GM19395 (cell line): ENCODE data around the gene ZNF18.

Experiments
- ATAC-seq: cut with Tn5 transposase; IDR thresholded peaks from one replicate; pipeline ENCODE4 v1.9.1; 2021; ENCODE audit warnings: mild to moderate bottlenecking, moderate library complexity; ENCODE audit not compliant: unreplicated experiment

The ZNF18 gene, protein sequence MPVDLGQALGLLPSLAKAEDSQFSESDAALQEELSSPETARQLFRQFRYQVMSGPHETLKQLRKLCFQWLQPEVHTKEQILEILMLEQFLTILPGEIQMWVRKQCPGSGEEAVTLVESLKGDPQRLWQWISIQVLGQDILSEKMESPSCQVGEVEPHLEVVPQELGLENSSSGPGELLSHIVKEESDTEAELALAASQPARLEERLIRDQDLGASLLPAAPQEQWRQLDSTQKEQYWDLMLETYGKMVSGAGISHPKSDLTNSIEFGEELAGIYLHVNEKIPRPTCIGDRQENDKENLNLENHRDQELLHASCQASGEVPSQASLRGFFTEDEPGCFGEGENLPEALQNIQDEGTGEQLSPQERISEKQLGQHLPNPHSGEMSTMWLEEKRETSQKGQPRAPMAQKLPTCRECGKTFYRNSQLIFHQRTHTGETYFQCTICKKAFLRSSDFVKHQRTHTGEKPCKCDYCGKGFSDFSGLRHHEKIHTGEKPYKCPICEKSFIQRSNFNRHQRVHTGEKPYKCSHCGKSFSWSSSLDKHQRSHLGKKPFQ

DNA sequence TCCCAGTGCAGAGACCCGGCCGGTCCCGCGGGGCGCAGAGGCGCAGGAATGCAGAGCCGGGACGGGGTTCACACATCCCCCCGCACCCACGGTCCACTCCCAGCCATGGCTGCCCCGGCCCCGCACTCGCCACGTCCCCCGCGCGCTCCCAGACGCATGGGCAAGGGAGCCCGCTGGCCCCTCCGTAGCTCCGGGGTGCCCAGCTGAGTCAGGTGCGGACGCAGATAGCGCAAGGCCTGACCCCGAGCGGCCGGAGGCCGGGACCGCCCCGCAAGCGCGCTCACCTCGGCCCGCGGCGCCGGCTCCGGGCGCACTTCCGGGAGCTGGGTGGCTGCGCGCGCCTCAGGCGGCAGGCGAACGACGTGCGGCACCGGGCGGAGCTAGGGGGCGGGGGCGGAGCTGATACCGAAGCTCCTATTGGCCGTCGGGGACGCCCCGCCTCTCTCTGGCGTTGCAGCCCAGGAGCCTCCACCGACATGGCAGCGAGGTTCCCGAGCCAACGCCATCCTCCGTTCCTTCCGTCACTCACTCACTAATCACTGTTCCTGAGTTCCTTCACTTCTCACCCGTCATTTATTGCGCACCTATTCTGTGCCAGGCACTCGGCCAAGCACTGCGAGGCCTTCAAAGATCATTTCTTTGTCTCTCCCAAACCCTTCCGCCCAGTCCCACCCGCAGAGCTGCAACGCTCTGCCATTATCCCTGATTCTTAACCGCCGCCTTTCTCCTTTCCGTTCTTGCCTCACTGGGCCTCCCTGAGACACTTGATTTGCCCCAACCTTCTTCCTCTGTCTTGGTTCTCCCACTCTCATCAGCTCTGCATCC lies at the start of gene ZNF18:
TSS of gene ZNF18 (minus strand) at position 329 of the 825 bp plus-strand sequence. CDS start 4,646 bp downstream, outside the sequence.
- ATAC-seq, result peak; percentile 96

DNA sequence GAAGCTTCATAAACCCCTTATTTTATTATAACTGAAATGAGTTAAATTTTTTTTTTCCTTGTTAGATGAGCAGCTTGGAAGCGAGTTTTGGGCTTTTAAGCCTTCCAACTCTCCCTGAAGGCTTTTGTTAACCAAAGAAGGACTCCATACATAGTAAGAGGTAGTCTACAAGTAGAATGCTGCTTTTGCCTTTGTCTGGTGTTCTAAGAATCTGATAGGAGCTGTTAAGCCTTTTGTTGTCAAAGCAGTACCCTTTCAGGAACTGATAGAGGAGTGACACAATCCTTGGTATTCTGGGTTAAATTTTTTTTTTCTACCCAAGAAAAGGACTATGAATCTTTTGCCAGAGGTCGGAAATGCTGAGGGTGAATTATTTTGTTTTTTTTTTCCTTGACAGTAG lies 49.5 kb upstream of the ZNF18 start:
- ATAC-seq, result no peak

DNA sequence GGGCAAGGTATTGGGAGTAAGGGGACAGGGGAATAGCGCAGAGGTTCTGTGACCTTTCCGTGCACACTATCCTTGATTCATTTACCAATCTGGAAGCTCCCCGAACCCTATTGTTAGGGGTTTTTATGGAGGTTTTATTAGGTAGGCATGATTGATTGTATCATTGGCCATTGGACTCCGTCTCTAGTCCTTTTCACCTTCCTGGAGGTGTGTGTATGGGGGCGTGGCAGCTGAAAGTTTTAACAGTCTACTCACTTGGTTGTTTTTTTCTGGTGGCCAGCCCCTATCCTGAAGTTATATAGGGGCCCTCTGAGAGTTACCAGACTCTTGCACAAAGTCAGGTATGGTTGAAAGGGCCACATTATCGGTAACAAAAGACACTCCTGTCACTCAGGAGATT lies 46.4 kb upstream of the ZNF18 start:
- ATAC-seq, result no peak

DNA sequence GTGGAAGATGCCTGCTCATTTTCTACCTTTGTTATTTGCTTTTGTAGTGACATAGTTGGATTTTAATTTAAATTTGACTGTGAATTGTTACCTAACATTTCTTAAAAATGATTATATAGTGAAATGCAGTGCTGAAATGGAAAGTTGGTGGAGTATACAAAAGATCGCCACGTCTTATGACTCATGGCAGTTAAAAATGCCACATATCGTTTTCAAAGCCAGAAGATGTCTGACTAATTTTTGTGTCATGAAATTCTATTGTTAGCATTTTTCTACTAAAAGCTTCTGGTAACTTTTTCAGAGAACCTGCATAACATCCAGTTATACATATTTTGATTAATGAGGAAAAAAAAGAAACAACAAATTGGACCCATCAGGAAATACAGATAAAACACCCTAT lies 44.0 kb upstream of the ZNF18 start:
- ATAC-seq, result no peak

DNA sequence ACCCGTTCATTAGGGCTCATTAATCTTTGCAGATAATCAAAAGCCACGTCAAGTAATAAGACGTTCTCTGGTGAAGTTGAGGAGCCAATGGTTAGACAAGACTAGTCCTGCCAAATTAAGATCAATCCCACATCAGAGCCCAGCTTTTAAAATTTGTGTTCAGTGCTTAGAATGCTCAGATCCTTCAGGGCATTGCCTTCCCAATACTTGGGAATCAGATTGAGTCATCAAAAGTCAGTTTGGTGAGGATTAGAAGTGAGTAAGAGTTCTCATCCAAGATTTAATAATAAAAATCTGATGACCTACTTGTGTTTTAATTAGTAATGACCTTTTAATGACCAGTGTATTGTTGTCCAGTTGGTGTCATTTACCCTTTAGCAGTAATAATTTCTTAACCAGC lies 43.2 kb upstream of the ZNF18 start:
- no peak for ATAC-seq

DNA sequence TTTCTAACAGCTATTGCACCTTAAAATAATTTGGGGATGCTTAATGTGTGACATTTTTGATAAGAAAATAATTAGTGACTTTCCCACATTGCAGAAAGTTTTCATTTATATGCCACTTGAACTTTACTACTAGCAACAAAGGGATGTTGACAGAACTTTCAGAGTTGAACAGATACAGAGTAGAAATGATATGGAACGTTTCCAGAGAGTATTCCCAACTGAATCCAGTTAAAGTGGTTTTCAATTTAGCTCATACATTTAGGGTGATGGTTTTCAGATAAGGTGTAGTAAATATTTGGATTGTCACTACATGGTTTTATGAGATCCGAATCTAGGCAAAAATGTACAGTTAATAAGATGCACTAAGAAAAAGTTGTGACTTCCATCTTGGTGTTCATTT lies 40.7 kb upstream of the ZNF18 start:
- ATAC-seq, result no peak

DNA sequence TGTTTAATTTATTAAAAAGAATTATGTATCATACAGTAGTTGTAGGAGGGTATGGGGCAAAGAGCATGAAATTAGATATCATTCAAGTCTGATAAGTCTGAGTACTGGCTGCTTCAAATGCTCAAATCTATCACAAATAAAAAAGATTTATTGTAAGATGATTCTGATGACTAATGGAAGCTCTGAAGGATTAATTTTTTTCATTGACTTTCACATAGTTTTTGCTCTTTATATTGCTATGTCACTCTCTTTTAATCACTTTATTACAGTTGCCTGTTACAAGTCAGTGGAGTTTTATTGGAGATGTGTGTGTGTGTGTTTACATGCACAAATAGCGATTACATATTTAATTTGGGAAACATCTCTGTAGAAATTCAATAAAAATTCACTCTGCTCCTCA lies 38.4 kb upstream of the ZNF18 start:
- no peak for ATAC-seq

DNA sequence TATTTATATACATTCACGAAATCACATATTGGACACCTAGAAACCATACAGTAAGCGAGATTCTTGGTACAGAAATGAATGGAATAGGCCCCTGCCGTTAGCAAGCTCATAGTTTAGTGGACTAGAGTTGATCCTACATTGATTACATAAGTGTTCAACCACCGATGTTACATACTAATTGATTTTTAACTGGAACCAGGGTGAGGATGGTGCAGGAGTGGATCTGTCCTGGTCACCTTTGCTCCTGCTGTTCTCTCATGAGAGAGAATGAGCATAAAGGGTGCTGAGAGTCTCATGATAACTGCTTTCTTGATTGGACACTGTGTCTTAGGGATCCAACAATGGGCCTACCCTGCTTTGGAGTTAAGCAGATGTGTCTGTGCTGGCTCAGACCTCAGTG lies 37.3 kb upstream of the ZNF18 start:
- no peak for ATAC-seq

DNA sequence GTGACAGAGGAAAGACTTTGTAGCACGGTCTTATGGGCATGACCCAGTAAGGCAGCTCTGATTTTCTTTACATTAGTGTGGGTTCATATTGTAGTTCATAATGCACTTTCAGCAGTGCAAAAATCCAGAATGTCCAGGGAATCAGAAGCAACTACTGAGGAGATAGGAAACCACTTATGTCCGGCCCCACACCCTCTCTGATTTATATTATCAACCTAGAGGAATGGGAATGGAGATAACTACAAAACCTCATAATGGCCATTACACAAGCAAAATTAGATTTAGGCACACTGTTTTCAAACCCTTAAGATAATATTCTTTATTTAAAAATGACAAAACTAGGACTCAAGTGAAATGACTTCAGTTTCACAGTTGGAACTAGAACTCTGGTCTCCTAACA lies 31.3 kb upstream of the ZNF18 start:
- ATAC-seq, result no peak

DNA sequence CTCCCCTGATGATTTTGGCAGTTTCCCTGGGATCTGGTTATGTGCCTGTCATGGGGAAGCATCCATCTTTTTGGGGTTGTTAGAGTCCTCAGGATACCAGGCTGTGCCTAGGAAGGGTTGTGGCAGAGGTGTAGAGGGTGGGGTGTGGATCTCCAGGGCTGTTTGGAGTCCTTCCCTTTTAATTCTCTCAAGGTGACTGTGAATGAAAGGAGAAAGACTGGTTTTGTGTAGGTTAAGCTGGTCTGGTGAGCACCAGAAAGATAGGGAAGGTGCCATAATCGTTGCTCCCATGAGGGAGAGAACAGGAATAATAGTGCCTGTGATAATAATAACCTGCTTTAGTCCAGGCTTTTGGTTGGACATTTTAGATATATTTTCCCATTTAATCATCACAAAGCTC lies 30.4 kb upstream of the ZNF18 start:
- no peak for ATAC-seq

DNA sequence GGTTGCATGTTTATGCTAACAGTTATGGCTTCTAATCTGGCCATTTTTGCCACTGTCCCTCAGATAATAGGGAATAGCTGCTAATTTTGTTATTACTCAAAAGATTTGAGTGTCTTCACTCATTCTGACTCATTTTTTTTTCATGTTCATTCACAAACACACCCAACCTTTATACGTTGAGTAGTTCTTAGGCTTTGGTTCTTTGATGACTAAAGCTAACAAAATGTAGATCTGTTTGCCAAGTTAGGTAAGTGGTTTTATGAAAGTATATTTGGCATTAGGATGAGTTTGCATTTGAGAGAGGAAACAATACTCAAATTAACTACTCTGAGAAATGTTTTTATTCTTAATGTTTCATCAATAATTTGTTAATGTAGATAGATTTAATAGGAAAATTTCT lies 27.1 kb upstream of the ZNF18 start:
- no peak for ATAC-seq

DNA sequence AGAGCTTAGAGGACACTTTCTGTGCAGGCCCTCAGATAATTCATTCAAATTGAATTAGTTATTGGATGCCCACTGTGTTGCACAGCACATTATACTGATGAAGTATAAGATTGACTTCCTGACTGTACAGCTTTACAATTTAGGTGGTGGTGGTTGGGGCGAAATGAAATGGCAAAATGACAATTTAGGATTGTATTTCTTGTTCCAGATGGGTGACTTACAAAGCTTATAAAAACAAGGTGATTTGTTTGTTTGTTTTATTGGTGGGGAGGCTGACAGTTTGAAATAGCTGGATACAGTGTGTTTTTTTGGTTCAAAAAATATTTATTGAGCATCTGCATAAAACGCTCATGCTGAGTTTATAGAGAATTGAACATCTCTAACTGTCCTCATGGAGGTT lies 25.0 kb upstream of the ZNF18 start:
- no peak for ATAC-seq

DNA sequence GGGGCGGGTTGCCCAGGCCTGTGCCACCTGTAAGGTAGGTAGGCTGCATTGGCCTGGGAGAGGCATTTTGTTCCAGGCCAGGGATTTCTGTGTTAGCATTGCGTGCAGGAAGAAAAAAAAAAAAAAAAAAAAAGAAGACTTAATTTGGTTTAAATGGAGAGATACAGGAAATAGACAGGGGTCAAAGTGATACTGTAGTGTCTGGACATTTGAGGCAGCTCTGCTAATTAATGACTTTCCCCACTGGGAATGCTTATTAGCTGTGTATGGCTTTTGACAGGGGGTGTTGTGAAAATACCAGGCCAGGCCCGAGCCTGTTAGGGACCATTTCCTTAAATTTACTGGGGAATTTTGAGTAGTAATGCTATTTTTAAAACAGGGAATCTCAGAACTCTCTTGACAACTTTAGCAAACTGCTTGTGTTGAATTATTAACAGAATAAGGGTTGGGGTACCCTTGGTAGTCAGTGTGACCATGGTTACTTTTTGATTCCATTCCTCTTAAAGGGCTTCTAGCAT lies 24.4 kb upstream of the ZNF18 start:
- no peak for ATAC-seq

DNA sequence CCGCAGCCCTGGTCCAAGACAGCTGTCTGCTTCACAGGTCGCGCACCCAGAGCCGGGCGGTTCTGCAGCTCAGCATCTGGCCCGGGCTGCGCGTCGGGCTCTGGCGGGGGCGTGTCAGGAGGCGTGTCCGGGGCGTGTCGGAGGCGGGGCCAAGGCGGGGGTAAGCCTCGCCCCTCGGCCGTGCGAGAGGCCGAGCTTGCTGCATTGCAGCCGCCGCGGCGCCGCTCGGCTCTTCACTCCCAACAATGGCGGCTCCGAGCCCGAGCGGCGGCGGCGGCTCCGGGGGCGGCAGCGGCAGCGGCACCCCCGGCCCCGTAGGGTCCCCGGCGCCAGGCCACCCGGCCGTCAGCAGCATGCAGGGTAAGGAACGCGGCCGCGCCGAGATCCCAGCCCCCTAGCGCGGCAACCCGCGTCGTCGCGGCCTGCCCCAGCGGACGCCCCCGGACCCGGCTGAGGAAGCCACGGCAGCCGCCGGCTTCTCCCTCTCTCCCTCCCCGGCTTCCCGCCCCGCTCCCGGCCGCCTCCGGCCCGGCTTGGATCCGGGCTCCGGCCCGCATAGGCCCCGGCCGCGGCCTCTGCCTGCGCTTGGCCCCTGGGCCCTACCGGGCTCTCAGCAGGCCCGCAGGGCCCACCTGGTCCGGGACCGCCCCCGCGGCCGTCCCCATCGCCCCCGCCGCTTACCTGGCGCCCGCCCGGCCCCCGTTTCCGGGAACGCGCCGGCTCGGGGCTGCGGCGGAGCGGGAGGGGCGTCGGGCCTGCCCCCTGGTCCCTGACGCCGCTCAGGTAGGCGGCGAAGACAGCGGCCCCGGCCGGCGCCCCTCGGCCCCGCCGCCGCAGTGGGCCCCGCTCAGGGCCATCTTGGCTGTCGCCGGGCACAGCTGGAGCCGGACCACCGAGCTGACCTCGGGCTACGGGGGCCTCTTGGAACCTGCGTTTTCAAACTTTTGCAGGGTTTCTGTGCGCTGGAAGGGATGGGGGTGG lies 23.7 kb upstream of the ZNF18 start, which contains the start of gene MAP2K4:
TSS of gene MAP2K4 (plus strand) at position 236 of the 981 bp plus-strand sequence. CDS start at position 246, 10 bp downstream.
- ATAC-seq, result peak; percentile 95

DNA sequence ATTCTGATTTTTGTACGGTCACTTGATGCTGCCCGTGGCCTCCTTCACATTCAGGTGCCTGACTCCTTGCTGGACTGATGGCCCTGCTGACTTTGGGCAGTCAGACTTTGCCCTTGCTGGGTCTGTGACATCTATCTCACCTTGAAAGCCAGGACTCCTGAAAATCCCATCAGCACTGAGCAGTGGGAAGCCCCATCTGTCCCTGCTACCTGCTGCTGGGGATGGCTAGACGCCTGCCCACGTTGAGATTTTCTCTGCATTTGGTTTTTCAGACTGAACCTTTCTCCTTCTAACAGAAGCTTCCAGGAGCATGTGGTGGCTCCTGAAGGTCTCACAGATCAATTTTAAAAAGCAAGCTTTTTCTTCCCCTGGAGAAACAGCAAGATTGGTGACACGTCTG lies 10.2 kb upstream of the ZNF18 start:
- ATAC-seq, result no peak

DNA sequence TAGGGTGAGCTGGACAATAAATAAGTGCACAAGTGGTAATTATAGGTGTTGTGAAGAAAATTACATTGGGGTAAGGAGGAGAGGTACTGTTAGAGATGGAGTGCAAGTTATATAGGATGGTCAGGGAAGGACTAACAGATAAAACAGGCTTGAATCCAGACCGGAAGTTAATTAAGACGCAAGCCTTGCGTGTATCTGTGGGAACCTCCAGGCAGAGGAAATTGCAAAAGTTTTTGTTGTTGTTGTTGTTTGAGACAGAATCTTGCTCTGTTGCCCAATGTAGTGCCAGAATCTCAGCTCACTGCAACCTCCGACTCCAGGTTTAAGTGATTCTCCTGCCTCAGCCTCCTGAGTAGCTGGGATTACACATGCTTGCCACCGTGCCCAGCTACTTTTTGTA lies 2.4 kb upstream of the ZNF18 start:
- ATAC-seq, result no peak

DNA sequence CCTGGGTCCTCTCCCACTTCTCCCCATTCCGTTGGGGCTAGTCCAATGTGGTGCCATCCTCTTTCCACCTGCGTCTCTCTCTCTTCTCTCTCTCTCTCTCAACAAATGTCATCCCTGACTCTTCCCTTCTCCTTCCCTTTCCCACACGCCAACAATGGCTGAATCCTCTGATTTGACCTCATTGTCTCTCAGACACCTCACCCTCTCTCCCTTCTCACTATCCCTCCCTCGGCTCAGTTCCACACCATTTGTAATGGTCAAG lies 628 bp upstream of the ZNF18 start:
- ATAC-seq, result peak; percentile 1

DNA sequence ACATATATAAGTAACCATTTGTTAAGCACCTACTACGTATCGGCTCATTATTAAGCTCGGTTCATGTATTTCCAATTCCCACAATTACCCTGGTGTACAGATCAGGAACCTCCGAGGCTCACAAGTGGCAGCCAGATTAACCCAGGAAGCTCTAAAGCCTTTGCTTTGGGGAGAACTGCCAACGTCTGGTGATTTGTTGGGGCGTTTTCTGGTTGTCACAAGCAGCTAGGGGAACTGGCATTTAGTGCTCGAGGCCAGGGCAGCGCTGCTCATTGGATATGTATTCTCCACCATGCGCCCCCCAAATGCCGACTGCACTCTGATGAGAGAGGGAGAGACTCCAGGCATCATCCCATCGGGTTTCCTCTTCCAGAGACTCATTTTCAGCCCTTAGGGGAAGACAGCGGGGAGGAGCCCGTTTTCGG lies 541 bp downstream of the ZNF18 start:
- peak; percentile 56 for ATAC-seq

DNA sequence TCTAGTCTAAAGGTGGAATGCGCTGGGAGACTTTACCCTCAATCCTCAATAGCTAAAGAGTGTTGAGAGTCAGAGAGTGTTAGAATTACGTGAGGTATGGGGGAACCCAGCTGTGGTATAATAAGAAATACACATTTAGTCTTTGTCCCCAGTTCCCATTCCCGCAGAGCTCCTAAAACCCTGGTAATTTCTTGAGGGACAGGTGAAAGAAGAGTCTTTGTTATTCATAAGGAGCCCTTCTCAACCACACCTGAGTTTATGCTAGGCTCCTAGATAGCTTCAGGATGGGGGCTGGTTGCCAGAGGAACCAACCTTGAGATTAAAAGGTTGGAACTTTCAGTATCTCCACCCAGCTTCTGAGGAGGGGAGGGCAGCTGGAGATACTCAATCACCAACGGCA lies 5.8 kb downstream of the ZNF18 start:
- no peak for ATAC-seq

DNA sequence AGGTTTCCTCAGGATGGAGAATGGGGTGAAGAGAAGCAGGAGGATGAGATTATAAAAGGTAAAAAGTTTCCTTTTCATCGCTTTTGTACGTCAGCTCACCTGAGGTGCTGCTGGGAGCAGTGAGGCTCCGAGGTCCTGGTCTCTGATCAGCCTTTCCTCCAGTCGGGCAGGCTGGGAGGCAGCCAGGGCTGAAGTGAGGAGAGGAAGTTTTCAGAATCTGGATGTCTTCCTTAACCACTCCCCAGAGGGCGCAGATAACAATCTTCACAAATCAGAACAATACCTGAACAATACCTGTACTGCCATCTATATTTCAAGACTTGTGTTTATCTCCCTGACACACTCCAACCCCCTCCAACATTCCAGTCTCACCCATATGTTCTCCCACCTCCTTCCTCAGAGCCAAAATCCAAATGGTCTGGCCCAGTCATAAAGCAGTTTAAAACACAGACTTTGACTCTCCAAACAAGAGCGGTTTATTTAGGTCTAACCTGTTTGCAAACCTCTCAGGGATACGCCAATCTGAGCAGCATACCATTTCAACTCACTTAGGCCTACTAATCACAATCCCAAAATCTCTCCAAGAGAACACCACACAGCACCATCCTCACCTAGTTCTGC lies 6.8 kb downstream of the ZNF18 start:
- no peak for ATAC-seq
